WTC11 (cell line): ENCODE data around the gene CHRNB1.

Source experiments
- ATF1 ChIP-seq: sonication (generic); formaldehyde crosslinking; IDR thresholded peaks from 2 replicates; pipeline ENCODE4 v1.8.1; 2023; ENCODE audit warnings: mild to moderate bottlenecking, moderate library complexity, missing genetic modification reagents
- ESRRA ChIP-seq: sonication (generic); formaldehyde crosslinking; IDR thresholded peaks from 2 replicates; pipeline ENCODE4 v1.8.1; 2022; ENCODE audit warnings: mild to moderate bottlenecking, missing genetic modification reagents, borderline replicate concordance
- ETV6 ChIP-seq: sonication (generic); formaldehyde crosslinking; IDR thresholded peaks from 2 replicates; pipeline ENCODE4 v1.8.1; 2022; ENCODE audit warnings: mild to moderate bottlenecking, missing genetic modification reagents
- NFYB ChIP-seq: sonication (generic); formaldehyde crosslinking; conservative IDR thresholded peaks from 2 replicates; pipeline ENCODE4 v1.8.0; 2022; ENCODE audit warnings: low read depth, missing genetic modification reagents
- SMAD3 ChIP-seq: sonication (generic); formaldehyde crosslinking; IDR thresholded peaks from 2 replicates; pipeline ENCODE4 v1.8.0; 2022; ENCODE audit warnings: missing genetic modification reagents, mild to moderate bottlenecking, borderline replicate concordance
- TEAD4 ChIP-seq: sonication (generic); formaldehyde crosslinking; IDR thresholded peaks from 2 replicates; pipeline ENCODE4 v1.8.0; 2022; ENCODE audit warnings: mild to moderate bottlenecking, missing genetic modification reagents
- ZNF138 ChIP-seq: sonication (generic); formaldehyde crosslinking; conservative IDR thresholded peaks from 2 replicates; pipeline ENCODE4 v1.8.1; 2022; ENCODE audit warnings: mild to moderate bottlenecking, moderate library complexity, missing genetic modification reagents
- ZNF232 ChIP-seq: sonication (generic); formaldehyde crosslinking; IDR thresholded peaks from 2 replicates; pipeline ENCODE4 v1.8.0; 2022; ENCODE audit warnings: mild to moderate bottlenecking, missing genetic modification reagents
- TF ChIP-seq, protein P1 (sequence below): fragments of 200-600 bp; IDR thresholded peaks from 2 replicates; pipeline ENCODE4 v1.8.0; 2022; ENCODE audit warnings: antibody characterized with exemption
- TF ChIP-seq, protein P2 (sequence below): sonication (generic); formaldehyde crosslinking; IDR thresholded peaks from 2 replicates; pipeline ENCODE4 v1.8.0; 2022; ENCODE audit warnings: missing genetic modification reagents
- TF ChIP-seq, protein P3 (sequence below): sonication (generic); formaldehyde crosslinking; IDR thresholded peaks from 2 replicates; pipeline ENCODE4 v1.8.0; 2022; ENCODE audit warnings: mild to moderate bottlenecking, missing genetic modification reagents
- TF ChIP-seq, protein P4 (sequence below): sonication (generic); formaldehyde crosslinking; IDR thresholded peaks from 2 replicates; pipeline ENCODE4 v1.8.1; 2023; ENCODE audit warnings: mild to moderate bottlenecking, missing genetic modification reagents, moderate library complexity
- TF ChIP-seq, protein P5 (sequence below): fragments of 250-450 bp; sonication (Bioruptor Pico); IDR thresholded peaks from 2 replicates; pipeline ENCODE4 v1.9.0; 2021; ENCODE audit warnings: mild to moderate bottlenecking

DNA sequence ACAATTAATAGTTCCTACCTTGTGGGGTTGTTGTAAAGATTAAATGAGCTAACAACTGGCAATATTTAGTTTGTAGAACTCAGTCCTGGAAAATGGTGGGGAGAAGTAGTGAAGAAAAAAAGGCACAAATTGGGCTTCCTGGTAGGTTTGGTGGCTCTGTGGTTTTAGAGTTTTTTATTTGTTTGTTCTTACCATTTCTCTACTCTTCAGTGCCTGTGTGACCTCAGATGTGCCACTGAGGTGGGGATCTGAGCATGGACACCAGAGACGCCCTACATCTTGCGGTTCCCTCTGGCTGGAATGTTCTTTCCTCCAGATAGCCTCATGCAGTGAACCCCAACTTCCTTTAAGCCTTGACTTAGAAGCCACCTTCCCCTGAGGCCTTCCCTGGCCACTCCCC is 26.9 kb downstream of the CHRNB1 start:
- TF ChIP-seq, protein P1, sequence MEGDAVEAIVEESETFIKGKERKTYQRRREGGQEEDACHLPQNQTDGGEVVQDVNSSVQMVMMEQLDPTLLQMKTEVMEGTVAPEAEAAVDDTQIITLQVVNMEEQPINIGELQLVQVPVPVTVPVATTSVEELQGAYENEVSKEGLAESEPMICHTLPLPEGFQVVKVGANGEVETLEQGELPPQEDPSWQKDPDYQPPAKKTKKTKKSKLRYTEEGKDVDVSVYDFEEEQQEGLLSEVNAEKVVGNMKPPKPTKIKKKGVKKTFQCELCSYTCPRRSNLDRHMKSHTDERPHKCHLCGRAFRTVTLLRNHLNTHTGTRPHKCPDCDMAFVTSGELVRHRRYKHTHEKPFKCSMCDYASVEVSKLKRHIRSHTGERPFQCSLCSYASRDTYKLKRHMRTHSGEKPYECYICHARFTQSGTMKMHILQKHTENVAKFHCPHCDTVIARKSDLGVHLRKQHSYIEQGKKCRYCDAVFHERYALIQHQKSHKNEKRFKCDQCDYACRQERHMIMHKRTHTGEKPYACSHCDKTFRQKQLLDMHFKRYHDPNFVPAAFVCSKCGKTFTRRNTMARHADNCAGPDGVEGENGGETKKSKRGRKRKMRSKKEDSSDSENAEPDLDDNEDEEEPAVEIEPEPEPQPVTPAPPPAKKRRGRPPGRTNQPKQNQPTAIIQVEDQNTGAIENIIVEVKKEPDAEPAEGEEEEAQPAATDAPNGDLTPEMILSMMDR: no peak
- TF ChIP-seq ESRRA (CRISPR knock-in tag) (no peak), ZNF138 (no peak), SMAD3 (no peak), TEAD4 (CRISPR knock-in tag) (no peak), ATF1 (CRISPR knock-in tag) (no peak), NFYB (CRISPR knock-in tag) (no peak), ETV6 (CRISPR knock-in tag) (no peak), ZNF232 (no peak)
- TF ChIP-seq, protein P2, sequence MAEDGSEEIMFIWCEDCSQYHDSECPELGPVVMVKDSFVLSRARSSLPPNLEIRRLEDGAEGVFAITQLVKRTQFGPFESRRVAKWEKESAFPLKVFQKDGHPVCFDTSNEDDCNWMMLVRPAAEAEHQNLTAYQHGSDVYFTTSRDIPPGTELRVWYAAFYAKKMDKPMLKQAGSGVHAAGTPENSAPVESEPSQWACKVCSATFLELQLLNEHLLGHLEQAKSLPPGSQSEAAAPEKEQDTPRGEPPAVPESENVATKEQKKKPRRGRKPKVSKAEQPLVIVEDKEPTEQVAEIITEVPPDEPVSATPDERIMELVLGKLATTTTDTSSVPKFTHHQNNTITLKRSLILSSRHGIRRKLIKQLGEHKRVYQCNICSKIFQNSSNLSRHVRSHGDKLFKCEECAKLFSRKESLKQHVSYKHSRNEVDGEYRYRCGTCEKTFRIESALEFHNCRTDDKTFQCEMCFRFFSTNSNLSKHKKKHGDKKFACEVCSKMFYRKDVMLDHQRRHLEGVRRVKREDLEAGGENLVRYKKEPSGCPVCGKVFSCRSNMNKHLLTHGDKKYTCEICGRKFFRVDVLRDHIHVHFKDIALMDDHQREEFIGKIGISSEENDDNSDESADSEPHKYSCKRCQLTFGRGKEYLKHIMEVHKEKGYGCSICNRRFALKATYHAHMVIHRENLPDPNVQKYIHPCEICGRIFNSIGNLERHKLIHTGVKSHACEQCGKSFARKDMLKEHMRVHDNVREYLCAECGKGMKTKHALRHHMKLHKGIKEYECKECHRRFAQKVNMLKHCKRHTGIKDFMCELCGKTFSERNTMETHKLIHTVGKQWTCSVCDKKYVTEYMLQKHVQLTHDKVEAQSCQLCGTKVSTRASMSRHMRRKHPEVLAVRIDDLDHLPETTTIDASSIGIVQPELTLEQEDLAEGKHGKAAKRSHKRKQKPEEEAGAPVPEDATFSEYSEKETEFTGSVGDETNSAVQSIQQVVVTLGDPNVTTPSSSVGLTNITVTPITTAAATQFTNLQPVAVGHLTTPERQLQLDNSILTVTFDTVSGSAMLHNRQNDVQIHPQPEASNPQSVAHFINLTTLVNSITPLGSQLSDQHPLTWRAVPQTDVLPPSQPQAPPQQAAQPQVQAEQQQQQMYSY (CRISPR knock-in tag): no peak
- TF ChIP-seq, protein P3, sequence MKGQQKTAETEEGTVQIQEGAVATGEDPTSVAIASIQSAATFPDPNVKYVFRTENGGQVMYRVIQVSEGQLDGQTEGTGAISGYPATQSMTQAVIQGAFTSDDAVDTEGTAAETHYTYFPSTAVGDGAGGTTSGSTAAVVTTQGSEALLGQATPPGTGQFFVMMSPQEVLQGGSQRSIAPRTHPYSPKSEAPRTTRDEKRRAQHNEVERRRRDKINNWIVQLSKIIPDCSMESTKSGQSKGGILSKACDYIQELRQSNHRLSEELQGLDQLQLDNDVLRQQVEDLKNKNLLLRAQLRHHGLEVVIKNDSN (CRISPR knock-in tag): no peak
- TF ChIP-seq, protein P4, sequence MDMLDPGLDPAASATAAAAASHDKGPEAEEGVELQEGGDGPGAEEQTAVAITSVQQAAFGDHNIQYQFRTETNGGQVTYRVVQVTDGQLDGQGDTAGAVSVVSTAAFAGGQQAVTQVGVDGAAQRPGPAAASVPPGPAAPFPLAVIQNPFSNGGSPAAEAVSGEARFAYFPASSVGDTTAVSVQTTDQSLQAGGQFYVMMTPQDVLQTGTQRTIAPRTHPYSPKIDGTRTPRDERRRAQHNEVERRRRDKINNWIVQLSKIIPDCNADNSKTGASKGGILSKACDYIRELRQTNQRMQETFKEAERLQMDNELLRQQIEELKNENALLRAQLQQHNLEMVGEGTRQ: no peak
- TF ChIP-seq, protein P5, sequence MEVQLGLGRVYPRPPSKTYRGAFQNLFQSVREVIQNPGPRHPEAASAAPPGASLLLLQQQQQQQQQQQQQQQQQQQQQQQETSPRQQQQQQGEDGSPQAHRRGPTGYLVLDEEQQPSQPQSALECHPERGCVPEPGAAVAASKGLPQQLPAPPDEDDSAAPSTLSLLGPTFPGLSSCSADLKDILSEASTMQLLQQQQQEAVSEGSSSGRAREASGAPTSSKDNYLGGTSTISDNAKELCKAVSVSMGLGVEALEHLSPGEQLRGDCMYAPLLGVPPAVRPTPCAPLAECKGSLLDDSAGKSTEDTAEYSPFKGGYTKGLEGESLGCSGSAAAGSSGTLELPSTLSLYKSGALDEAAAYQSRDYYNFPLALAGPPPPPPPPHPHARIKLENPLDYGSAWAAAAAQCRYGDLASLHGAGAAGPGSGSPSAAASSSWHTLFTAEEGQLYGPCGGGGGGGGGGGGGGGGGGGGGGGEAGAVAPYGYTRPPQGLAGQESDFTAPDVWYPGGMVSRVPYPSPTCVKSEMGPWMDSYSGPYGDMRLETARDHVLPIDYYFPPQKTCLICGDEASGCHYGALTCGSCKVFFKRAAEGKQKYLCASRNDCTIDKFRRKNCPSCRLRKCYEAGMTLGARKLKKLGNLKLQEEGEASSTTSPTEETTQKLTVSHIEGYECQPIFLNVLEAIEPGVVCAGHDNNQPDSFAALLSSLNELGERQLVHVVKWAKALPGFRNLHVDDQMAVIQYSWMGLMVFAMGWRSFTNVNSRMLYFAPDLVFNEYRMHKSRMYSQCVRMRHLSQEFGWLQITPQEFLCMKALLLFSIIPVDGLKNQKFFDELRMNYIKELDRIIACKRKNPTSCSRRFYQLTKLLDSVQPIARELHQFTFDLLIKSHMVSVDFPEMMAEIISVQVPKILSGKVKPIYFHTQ: no peak
